GM23248 (cell line): ENCODE data around the gene PMVK.

Experiments used
- EZH2 ChIP-seq: fragments of 200-600 bp; sonication (generic); IDR thresholded peaks from 2 replicates; pipeline ENCODE4 v1.6.1; 2018; ENCODE audit warnings: antibody characterized with exemption, mild to moderate bottlenecking; ENCODE audit not compliant: insufficient read depth, poor library complexity, severe bottlenecking
- EZH2phosphoT487 ChIP-seq: fragments of 200-600 bp; sonication (generic); IDR thresholded peaks from 2 replicates; pipeline ENCODE4 v1.6.1; 2018; ENCODE audit warnings: antibody characterized with exemption, moderate library complexity, mild to moderate bottlenecking, low read depth; ENCODE audit not compliant: insufficient read depth

DNA sequence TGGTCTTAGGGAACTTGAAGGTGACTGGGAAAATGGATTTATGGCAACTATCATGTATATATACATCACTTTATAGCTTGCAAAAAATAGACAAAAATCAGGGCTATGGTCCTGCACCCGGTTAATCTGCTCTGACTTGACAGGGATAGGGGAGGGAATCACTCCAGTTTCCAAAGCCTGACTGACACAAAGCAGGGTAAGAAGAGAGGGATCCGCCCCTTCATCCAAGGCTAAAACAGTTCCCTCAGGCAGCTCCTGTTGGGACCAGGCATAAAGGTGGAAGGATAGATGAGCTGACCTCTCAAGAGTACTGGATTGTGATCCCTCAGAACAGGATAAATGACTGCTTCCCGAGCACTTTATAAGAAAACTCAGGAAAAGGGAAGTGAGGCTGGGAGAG lies 18.0 kb upstream of the PMVK start:
- TF ChIP-seq EZH2, result no peak
- no peak for TF ChIP-seq EZH2phosphoT487
